Mesothelial cell of epicardium (in vitro differentiated cells): ENCODE measurements around the gene BTBD7. TPM values are rescaled to one million over a fixed set of nuclear protein-coding genes. Genes with fewer than 3 reads are reported as not detected.
A peak's percentile ranks its signal among the peaks of the same experiment; 100 is the strongest.

ENCODE experiments used
- DNase-seq, 2 experiments: peaks; one replicate each; pipeline ENCODE4 v3.0.0; 2021; ENCODE audit warnings: low spot score in 2 of 2; ENCODE audit not compliant: unreplicated experiment in 2 of 2
- H3K27ac Mint-ChIP-seq: 2 replicates; pipeline ENCODE4 v1.8.0; 2021; ENCODE audit warnings: mixed read lengths
- H3K27me3 Mint-ChIP-seq: 2 replicates; pipeline ENCODE4 v1.8.0; 2021; ENCODE audit warnings: low read depth, mixed read lengths
- H3K36me3 Mint-ChIP-seq: 2 replicates; pipeline ENCODE4 v1.8.0; 2021; ENCODE audit warnings: mixed read lengths
- H3K4me1 Mint-ChIP-seq: 2 replicates; pipeline ENCODE4 v1.8.0; 2021; ENCODE audit warnings: mixed read lengths
- H3K4me3 Mint-ChIP-seq: 2 replicates; pipeline ENCODE4 v1.8.0; 2021; ENCODE audit warnings: mild to moderate bottlenecking, moderate library complexity, mixed read lengths
- H3K9me3 Mint-ChIP-seq: 2 replicates; pipeline ENCODE4 v1.8.0; 2021; ENCODE audit warnings: mixed read lengths
- total RNA-seq: library from RNA; stranded (reverse); gene quantifications from 3 replicates; pipeline ENCODE4 v1.2.1, GENCODE V29; 2021
- TF ChIP-seq, protein P1 (sequence below): fragments of 200-600 bp; sonication (generic); IDR thresholded peaks from one replicate; pipeline ENCODE4 v1.5.0; 2021; ENCODE audit warnings: antibody characterized with exemption; ENCODE audit not compliant: unreplicated experiment

BTBD7 gene
- total RNA-seq, 1 donor from 2014 or later = 58.4 TPM

DNA sequence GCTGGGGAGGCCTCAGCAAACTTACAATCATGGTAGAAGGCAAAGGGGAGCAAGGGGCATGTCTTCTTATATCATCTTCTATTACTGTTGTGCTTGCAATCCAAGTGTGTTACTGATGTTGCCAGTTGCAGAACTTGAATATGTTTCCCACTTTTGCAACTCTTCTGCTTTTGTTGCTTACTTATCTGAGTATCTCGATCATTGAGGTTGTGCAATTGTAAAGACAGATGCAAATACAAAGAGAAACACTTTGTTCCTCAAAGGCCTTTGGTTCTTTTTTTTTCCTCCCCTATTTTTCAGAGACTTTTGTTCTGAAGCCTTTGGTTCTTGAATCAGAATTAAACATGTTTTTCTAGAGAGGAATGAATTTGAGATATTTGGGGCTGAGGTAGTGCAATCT lies 10.4 kb upstream of the BTBD7 start:
- Mint-ChIP-seq H3K27ac (no peak overlapping the region), H3K27me3 (no peaks in the 10 kb centered on the region), H3K4me3 (no peak overlapping the region), H3K9me3 (peaks cover 28% of the 10 kb centered on the region), H3K36me3 (peaks cover 7% of the 10 kb centered on the region), H3K4me1 (peaks cover 2% of the 10 kb centered on the region)
- TF ChIP-seq, protein P1, sequence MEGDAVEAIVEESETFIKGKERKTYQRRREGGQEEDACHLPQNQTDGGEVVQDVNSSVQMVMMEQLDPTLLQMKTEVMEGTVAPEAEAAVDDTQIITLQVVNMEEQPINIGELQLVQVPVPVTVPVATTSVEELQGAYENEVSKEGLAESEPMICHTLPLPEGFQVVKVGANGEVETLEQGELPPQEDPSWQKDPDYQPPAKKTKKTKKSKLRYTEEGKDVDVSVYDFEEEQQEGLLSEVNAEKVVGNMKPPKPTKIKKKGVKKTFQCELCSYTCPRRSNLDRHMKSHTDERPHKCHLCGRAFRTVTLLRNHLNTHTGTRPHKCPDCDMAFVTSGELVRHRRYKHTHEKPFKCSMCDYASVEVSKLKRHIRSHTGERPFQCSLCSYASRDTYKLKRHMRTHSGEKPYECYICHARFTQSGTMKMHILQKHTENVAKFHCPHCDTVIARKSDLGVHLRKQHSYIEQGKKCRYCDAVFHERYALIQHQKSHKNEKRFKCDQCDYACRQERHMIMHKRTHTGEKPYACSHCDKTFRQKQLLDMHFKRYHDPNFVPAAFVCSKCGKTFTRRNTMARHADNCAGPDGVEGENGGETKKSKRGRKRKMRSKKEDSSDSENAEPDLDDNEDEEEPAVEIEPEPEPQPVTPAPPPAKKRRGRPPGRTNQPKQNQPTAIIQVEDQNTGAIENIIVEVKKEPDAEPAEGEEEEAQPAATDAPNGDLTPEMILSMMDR = no peak
- DNase-seq = no peak

GRCh38 chr14:93337884-93338283 lies 5.0 kb upstream of the BTBD7 start:
- Mint-ChIP-seq H3K27me3 (no peaks in the 10 kb centered on the region), H3K9me3 (peaks cover 16% of the 10 kb centered on the region), H3K4me1 (peaks cover 12% of the 10 kb centered on the region), H3K36me3 (peaks cover 6% of the 10 kb centered on the region), H3K4me3 (no peak overlapping the region), H3K27ac (no peak overlapping the region)
- DNase-seq = no peak
- TF ChIP-seq, protein P1 = no peak

DNA sequence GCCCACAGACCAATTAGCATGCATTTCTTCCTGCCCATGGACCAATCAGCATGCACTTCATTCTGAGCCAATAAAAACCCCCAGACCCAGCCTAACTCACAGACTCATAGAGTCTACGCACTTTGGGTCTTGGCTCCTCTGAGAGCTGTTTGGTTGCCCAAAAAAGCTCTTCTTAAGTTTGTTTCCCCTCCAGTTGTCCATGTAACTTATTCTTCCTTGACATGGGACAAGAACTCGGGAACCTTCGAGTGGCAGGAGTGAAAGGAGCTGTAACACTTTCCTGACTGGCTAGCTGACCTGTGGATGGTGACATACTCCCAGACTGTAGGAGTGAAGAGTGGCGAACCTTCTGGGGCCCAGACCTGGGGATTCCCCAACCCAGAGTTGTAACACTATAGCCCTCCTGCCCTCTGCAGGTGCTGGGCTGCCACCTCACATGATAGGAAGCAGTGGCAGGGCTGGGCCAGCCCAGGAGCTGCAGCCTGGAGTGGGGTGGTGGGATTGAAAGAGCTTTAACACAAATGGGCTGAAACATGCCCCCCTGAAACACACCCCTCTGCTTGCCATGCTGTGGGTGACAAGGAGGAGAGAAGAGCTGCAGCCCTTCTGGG lies 4.4 kb upstream of the BTBD7 start:
- Mint-ChIP-seq H3K27ac (no peak overlapping the region), H3K9me3 (peaks cover 9% of the 10 kb centered on the region), H3K4me3 (no peak overlapping the region), H3K36me3 (peaks cover 3% of the 10 kb centered on the region), H3K27me3 (no peaks in the 10 kb centered on the region), H3K4me1 (peaks cover 12% of the 10 kb centered on the region)
- DNase-seq = no peak
- TF ChIP-seq, protein P1 = no peak

DNA sequence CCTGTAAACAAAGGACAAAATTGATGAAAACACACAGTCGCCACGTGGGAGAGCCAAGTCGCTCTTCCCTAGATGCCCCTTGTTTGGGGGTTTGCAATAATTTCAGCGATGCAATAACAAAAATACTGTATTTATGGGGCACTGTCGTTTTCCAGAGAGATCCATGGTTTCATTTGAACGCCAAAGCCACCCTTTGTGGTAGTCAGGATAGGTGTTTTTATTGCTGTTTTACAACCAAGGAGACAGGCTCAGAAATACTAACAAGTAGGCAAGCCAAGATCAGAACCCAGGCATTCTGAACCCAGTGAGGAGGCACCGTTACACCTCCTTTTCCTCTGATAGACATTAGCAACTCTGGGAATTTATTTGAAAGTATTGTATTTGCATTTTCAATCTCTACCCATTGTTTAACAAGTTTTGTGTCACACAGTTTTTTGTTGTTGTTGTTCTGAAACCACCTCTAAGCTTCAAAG lies 831 bp upstream of the BTBD7 start:
- TF ChIP-seq, protein P1 = no peak
- DNase-seq = no peak
- peaks cover 4% of the 10 kb centered on the region for H3K9me3 Mint-ChIP-seq
- H3K4me1 Mint-ChIP-seq = peaks cover 30% of the 10 kb centered on the region
- peaks cover 2% of the 10 kb centered on the region for H3K36me3 Mint-ChIP-seq
- H3K27me3 Mint-ChIP-seq = no peaks in the 10 kb centered on the region
- H3K27ac Mint-ChIP-seq = peak overlapping the region; percentile 97
- H3K4me3 Mint-ChIP-seq = peak overlapping the region; percentile 91

DNA sequence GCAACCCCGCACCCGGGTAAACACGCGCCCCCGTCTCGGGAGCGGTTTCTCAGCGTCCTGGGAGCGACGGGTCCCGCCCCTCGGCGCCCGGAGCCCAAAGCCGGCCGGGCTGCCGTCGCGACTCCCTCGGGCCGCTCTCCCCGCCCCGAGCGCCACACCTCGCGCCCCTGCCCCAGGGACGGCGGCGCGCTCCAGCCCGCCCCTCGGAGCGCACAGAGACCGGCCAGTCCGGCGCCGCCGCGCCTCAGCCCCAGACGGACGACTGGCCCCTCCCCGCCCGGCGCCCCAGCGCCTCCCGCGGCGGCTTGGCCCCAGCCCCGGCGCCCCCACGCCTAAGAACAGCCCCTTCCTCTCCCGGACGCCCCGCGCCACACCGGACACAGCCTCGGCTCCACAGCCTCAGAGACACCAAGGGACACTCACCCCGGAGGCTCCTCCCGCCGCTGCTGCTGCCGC lies 411 bp downstream of the BTBD7 start:
- Mint-ChIP-seq H3K27me3 (no peaks in the 10 kb centered on the region), H3K36me3 (no peaks in the 10 kb centered on the region), H3K4me1 (peaks cover 30% of the 10 kb centered on the region), H3K27ac (peak overlapping the region; percentile 97), H3K9me3 (peaks cover 4% of the 10 kb centered on the region), H3K4me3 (peak overlapping the region; percentile 91)
- TF ChIP-seq, protein P1 = no peak
- peak; percentile 51 to 74 for DNase-seq
